Stimulated activated CD8-positive, alpha-beta memory T cell treated with anti-CD3 and anti-CD28 coated beads, Interleukin-15, amount 100 ng/mL, for 48 hours (primary cell): ENCODE results near the gene PYM1.

Source experiments
- DNase-seq, 2 donors: peaks; one replicate each; pipeline ENCODE4 v3.0.0-alpha.2; 2020; ENCODE audit warnings: low read depth in 2 of 2

Gene PYM1

DNA sequence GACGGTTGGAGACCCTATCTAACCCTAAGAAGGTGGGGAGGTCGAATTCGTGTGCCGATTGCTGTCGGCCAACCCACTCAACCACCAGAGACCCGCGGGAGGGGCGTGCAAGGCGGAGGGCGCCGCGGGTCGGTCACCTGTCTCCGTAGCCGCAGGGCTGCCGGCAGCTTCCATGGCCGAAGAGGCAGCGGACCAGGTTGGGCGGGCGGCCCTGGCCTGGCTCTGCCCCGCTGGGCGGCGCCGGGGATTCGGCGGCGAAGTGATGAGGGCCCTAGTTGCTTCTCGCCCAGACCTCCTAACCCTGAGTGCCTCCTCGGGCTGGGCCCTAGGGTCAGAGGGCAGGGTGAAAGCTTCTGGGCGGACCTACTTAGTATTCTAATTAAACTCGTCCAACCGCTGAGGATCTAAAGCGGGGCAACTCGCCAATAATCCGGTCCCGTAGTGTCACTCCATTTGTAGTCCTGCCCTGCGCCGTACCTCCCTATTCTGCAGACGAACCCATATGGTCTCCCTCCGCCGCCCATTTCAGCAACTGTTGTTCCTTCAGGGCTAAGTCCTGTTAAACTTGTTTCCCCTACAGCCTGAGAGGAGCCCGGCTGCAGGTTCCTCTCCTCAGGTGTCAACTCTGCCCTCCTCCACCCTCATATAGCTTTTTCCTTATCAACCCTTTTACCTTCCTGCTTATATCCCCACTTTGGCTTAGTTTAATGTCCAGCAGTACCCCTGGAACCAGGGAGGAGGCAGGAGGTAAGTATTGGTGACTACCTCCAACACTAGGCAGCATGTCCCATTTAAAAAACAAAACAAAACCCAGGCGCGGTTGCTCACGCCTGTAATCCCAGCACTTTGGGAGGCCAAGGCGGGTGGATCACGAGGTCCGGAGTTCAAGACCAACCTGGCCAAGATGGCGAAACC is at the start of gene PYM1:
TSS of gene PYM1 (minus strand) at position 307 of the 915 bp plus-strand sequence. CDS start at position 174, 133 bp downstream.
- DNase-seq = peak; percentile 61 to 62

GRCh38 chr12:55974308-55974730 is 46.6 kb upstream of the PYM1 start:
- peak in 1 of 2 donors; percentile 27 for DNase-seq

DNA sequence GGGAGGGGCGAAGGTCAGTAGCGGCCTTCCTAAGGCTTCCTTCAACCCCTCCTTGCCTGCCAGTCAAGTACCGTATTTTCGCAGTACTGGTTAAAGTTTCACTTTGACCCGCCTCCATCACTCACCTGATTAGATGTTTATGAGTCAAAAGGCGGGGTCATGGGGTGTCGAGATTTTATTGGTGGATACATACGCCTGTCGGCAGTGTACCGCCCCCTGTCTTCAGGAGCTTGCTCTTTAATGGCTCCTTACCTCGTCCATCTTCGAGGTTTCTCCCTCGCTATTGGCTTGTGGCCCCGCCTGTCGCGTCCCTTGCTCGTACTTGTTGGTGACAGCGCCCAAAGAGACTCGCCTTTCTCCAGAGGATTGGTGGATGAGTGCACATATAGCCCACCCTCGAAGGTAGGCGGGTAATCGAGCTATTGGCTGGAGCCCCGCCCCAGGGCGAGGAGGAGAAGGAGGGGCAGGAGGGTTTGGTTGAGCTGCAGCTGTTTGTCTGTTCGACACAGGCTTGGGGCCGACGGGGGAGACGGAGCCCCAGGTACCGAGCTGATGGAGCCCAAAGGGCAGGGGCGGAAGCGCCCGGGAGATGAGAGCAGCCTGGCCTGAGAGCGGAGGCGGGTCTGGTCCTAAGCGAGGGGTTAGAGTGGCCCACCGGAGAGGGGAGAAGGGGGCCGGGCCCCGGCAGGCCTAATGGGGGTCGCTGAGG is 46.1 kb upstream of the PYM1 start, which contains the start of gene RAB5B:
TSS of gene RAB5B (plus strand) at position 480 of the 709 bp plus-strand sequence. CDS start 12,883 bp downstream, outside the sequence.
- DNase-seq = peak; percentile 97

DNA sequence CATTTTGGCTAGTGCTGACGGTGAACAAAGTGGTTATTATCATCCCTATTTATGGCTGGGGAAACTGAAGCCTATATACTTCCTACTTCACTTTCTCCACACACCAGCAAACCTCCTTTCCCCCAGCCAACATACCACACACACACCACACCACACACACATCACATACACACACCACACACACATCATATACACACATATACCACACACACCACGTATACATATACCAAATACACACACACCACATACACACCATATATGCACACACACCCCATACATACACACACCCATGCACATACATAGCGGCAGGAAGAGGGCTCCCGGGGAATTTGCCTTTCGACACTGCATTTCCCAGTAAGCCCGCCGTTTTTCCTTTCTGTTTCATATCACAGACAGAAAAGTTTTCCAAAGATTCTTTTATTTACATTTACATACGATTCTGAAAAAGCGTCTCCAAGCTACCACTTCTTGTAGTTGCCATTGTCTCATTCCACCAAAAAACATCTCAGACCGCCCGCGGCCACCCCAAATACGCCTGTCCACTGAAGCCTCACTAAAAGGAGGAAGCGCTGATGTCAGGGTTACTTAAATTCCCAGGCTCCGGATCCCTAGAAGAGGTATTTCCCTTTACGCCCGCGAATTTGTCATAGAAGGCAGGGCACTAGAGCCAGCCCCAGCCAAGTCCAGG is 45.4 kb upstream of the PYM1 start:
- no peak for DNase-seq

- no peak for DNase-seq
Measured at GRCh38 chr12:55972456-55972855, 44.8 kb upstream of the PYM1 start.

GRCh38 chr12:55972042-55972441 is 44.3 kb upstream of the PYM1 start:
- DNase-seq = no peak

DNA sequence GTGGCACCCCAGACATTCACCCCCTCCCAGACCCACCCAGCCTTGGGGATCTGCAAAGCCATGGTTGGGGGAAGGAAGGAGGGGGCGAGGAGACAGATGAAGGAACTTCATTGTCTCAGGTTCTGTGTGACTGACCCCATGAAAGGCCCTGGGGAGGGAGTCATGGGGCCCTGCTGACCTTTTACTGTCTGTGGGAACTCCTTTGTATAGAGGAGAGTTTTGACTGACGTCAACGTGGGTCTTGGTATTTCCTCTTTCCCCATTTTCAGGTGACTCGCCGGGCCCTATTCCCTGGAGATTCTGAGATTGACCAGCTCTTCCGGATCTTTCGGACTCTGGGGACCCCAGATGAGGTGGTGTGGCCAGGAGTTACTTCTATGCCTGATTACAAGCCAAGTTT is 43.1 kb upstream of the PYM1 start:
- no peak for DNase-seq

- no peak for DNase-seq
Measured at GRCh38 chr12:55969356-55969755, 41.7 kb upstream of the PYM1 start.

DNA sequence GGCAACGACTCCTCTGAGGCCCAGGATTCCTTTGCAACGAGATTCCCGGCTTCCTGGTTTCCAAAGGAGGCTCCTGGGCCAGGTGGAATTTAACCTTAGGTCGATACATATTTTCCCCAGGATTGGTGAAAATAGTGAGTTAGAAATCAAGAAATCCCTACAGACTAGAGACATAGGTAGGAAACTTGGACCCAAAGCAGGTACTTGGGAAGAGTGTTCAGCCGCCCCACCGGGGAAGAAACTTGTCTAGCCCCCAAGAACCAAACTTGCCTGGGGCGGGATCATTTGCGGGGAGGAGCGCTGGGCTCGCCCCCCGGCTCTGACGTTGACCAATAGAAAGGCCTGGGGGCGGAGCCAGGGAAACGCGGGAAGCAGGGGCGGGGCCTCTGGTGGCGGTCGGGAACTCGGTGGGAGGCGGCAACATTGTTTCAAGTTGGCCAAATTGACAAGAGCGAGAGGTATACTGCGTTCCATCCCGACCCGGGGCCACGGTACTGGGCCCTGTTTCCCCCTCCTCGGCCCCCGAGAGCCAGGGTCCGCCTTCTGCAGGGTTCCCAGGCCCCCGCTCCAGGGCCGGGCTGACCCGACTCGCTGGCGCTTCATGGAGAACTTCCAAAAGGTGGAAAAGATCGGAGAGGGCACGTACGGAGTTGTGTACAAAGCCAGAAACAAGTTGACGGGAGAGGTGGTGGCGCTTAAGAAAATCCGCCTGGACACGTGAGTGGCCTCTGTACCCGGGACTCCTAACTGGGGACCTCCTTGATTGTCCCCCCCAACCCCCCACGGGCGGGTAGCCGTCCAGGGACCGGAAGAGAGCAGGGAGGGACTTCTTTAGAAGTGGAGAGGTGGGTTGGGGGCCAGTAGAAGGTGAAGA is 39.0 kb upstream of the PYM1 start, which contains the start of gene CDK2:
TSS of gene CDK2 (plus strand) at position 423 of the 874 bp plus-strand sequence. CDS start at position 602, 179 bp downstream.
- peak; percentile 85 to 88 for DNase-seq

- no peak for DNase-seq
Measured at GRCh38 chr12:55965941-55966407, 38.3 kb upstream of the PYM1 start, which contains the start of gene PMEL. Gene PMEL (minus strand): TSS chr12:55966042. CDS start chr12:55966011, 31 bp downstream.

- DNase-seq = no peak
Measured at GRCh38 chr12:55965240-55965639, 37.5 kb upstream of the PYM1 start.

GRCh38 chr12:55963760-55964159 is 36.1 kb upstream of the PYM1 start:
- no peak for DNase-seq

- DNase-seq = no peak
Measured at GRCh38 chr12:55957106-55957859, 29.6 kb upstream of the PYM1 start.

DNA sequence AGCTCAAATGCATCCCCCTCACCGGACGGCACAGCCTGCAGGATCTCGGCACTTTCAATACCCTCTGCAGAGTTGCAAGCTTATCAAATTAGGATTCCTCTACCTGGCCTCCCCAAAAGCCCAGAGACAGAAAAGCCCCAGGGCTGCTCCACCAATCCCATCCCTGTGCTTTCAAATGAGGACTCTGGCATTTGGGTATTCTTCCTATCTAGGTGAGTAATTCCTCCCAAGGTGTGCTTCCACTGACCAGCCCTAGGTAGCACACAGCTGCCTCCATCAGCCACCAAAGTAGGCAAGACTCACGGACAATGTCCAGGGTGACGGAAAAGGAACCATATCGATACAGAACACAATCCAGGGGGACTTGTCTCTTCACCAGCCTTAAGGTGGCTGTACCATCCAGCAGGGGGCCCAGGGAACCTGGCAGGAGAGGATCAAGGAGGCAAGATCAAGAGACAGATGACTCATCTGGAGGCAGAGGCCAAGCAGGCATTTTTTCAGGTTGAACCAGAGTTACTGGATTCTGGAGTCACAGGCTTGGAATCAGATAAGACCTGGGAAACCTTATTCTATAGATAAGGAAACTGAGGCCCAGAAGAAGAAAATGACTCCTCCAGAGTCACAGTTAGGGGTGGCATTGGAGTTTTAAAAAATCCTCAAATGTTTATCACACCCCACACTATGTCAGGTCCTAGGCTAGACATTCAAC is 28.3 kb upstream of the PYM1 start:
- DNase-seq = no peak

- no peak for DNase-seq
Measured at GRCh38 chr12:55955344-55955743, 27.6 kb upstream of the PYM1 start.

DNA sequence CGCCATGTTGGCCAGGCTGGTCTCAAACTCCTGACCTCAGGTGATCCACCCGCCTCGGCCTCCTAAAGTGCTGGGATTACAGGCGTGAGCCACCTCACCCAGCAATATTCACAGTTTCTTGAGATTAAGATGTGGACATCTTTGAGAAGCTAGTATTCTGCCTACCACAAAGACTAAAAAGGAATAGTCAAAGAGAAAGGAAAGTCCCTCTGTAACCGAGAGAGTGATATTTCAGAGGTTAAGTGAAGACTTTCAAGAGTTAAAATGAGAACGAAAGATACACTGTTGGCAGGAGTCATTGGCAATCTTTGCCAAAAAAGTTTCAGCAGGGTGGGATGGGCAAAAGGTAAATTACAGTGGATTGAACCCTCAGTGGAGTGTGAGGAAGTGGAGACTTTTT is 18.9 kb upstream of the PYM1 start:
- no peak for DNase-seq

GRCh38 chr12:55942577-55943136 is 15.0 kb upstream of the PYM1 start:
- DNase-seq = no peak

DNA sequence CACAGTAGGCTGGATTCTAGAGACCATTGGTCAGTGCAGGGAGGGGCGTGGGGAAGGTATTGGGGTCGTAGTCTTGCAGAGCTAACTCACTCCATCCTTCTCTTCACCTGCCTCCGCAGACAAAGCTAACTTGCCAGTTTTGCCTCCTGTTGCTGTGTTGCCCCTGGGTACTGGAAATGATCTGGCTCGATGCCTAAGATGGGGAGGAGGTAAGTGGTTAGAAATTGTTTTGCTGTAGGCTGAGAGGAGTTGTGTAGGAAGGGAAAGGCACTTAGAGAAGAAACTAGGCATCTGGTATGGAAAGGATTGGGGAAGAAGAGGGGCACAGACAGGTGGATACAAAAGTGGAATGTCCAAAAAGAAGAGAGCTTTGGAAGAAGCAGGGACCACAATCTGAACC is 14.4 kb upstream of the PYM1 start:
- DNase-seq = no peak
